Smooth muscle cell (in vitro differentiated cells): ENCODE results near the gene ATIC. TPM values are rescaled to one million over a fixed set of nuclear protein-coding genes. Genes with fewer than 3 reads are reported as not detected.

Experiments
- DNase-seq: peaks from one replicate; lab custom pipeline; 2025; ENCODE audit not compliant: unreplicated experiment; lab: John Stamatoyannopoulos, UW
- H2AFZ ChIP-seq: fragments of 200-600 bp; sonication (generic); 2 replicates; pipeline ENCODE4 v1.6.0; 2016; ENCODE audit warnings: antibody characterized with exemption, low read depth, mild to moderate bottlenecking
- H3F3A ChIP-seq: fragments of 200-600 bp; sonication (generic); 2 replicates; pipeline ENCODE4 v1.6.0; 2017; ENCODE audit warnings: antibody characterized with exemption, low read depth
- H3K27ac ChIP-seq: fragments of 200-600 bp; sonication (generic); 2 replicates; pipeline ENCODE4 v1.5.1; 2016; ENCODE audit warnings: low read depth, mild to moderate bottlenecking
- H3K27me3 ChIP-seq: fragments of 200-600 bp; sonication (generic); 2 replicates; pipeline ENCODE4 v1.6.1; 2016; ENCODE audit warnings: low read depth, mild to moderate bottlenecking
- H3K36me3 ChIP-seq: fragments of 200-600 bp; sonication (generic); 2 replicates; pipeline ENCODE4 v1.5.1; 2016; ENCODE audit warnings: low read depth
- H3K4me1 ChIP-seq: fragments of 200-600 bp; sonication (generic); 2 replicates; pipeline ENCODE4 v1.5.1; 2016; ENCODE audit warnings: low read depth
- H3K4me2 ChIP-seq: fragments of 200-600 bp; sonication (generic); 2 replicates; pipeline ENCODE4 v1.6.0; 2016; ENCODE audit warnings: mild to moderate bottlenecking
- H3K4me3 ChIP-seq: fragments of 200-600 bp; sonication (generic); 2 replicates; pipeline ENCODE4 v1.5.1; 2016; ENCODE audit warnings: mild to moderate bottlenecking
- H3K79me2 ChIP-seq: fragments of 200-600 bp; sonication (generic); 2 replicates; pipeline ENCODE4 v1.6.0; 2016; ENCODE audit warnings: low read depth, mild to moderate bottlenecking
- H3K9ac ChIP-seq: fragments of 200-600 bp; sonication (generic); 2 replicates; pipeline ENCODE4 v1.6.0; 2016; ENCODE audit warnings: low read depth
- H3K9me3 ChIP-seq: fragments of 200-600 bp; sonication (generic); replicated peaks from 2 replicates; pipeline ENCODE4 v1.5.1; 2016; ENCODE audit warnings: low read depth
- H4K20me1 ChIP-seq: fragments of 200-600 bp; sonication (generic); 2 replicates; pipeline ENCODE4 v1.6.0; 2016; ENCODE audit warnings: low read depth
- WGBS: methylation state at CpG from one replicate; pipeline ENCODE4 v1.1.7; 2016; ENCODE audit warnings: low lambda C conversion rate; 5-methylcytosine and 5-hydroxymethylcytosine counted together
- polyA plus RNA-seq: library from polyadenylated mRNA; unstranded; fragments of >200 nt; fragmentation: Nextera tagmentation; extraction: Ambion mirVana; gene quantifications from 2 replicates; pipeline ENCODE4 v1.2.1, GENCODE V29; 2016
- total RNA-seq: library from RNA; depleted of rRNA; stranded (reverse); fragments of >200 nt; gene quantifications from 2 replicates; pipeline ENCODE4 v1.2.3, GENCODE V29; 2014
- TF ChIP-seq, protein P1 (sequence below): fragments of 200-600 bp; sonication (generic); IDR thresholded peaks from 2 replicates; pipeline ENCODE4 v1.5.1; 2017; ENCODE audit warnings: borderline replicate concordance, mild to moderate bottlenecking, antibody characterized with exemption; ENCODE audit not compliant: insufficient read depth, poor library complexity, severe bottlenecking

Gene ATIC
- total RNA-seq (10.7 and 28.3 TPM in 2 replicates), polyA plus RNA-seq (67.7 and 87.3 TPM in 2 replicates)

DNA sequence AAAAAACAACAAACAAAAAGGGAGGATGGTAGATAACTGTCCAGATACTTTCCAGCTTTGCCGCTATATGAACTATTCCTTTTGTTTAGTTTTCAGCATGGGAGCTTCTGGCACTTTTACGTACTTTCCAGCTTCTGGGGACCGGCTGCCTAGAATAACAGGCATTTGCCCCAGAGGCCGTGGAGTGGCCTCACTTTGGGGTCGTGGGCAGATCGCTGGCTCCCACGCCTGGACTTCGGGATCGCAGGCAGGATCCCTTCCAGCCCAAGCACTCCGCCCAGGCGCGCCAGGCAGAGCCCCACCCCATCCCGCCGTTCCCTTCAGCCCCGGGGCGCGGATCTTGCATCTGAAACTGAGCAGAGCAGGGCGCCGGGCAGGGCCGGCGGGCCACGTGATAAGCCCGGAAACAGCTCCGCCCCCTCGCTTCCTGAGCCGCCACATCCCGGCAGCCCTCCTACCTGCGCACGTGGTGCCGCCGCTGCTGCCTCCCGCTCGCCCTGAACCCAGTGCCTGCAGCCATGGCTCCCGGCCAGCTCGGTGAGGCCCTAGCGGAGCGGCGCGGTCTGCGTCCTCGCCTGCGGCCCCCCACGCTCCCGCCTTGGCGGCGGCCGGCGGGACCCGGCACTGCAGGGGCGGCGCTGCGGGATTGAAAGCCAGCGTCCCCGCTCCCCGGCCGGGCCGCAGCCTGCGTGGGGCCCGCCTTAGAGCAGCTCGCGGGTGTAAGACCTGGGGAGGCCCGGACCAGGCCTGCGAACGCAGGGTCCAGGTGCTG lies at the start of gene ATIC:
Gene ATIC (plus strand): TSS at position 435 of the 772 bp plus-strand sequence. CDS start 84 bp downstream, at position 519.
- peaks cover 5% of the 10 kb centered on the region for H3K4me1 ChIP-seq
- TF ChIP-seq, protein P1, sequence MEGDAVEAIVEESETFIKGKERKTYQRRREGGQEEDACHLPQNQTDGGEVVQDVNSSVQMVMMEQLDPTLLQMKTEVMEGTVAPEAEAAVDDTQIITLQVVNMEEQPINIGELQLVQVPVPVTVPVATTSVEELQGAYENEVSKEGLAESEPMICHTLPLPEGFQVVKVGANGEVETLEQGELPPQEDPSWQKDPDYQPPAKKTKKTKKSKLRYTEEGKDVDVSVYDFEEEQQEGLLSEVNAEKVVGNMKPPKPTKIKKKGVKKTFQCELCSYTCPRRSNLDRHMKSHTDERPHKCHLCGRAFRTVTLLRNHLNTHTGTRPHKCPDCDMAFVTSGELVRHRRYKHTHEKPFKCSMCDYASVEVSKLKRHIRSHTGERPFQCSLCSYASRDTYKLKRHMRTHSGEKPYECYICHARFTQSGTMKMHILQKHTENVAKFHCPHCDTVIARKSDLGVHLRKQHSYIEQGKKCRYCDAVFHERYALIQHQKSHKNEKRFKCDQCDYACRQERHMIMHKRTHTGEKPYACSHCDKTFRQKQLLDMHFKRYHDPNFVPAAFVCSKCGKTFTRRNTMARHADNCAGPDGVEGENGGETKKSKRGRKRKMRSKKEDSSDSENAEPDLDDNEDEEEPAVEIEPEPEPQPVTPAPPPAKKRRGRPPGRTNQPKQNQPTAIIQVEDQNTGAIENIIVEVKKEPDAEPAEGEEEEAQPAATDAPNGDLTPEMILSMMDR, result no peak
- no peaks in the 10 kb centered on the region for H3K79me2 ChIP-seq
- H3F3A ChIP-seq, result no peaks in the 10 kb centered on the region
- H3K9ac ChIP-seq, result peak within 1 kb of the TSS; percentile 58
- H3K4me3 ChIP-seq, result peak within 1 kb of the TSS; percentile 64
- H3K36me3 ChIP-seq, result no peaks in the 10 kb centered on the region
- H4K20me1 ChIP-seq, result no peaks in the 10 kb centered on the region
- H3K4me2 ChIP-seq, result peak within 1 kb of the TSS; percentile 92
- H3K9me3 ChIP-seq, result no peaks in the 10 kb centered on the region
- peak within 1 kb of the TSS; percentile 10 for H3K27ac ChIP-seq
- WGBS, result 1% methylated on average over 50 of the region's 64 CpGs
- H2AFZ ChIP-seq, result peak within 1 kb of the TSS; percentile 85
- peak; percentile 75 for DNase-seq
- no peaks in the 10 kb centered on the region for H3K27me3 ChIP-seq

DNA sequence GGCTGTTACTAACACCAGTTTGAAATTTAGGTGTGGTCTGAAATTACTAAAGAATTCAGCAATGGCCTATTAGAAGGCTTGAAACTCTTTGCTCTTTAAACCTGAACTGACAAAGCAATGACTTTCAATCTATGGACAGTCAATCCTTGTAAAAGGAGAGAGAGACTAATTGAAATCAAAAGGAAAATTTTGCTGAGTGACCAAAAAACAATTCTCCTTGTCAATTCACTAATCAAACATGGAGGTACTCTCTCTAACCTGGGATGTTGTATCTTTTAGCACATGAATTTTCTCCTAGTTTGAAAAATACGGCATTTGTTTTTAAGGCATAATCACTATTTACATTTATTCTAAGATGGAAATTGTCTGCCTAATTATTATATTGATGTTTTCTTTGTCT lies 49.6 kb upstream of the ATIC start:
- no peak overlapping the region for H3K27ac ChIP-seq
- WGBS, result 95% methylated on average over 1 of the region's 1 CpG
- no peaks in the 10 kb centered on the region for H3K4me1 ChIP-seq
- H3K9me3 ChIP-seq, result no peaks in the 10 kb centered on the region
- H2AFZ ChIP-seq, result no peak overlapping the region
- no peaks in the 10 kb centered on the region for H3K27me3 ChIP-seq
- no peak for DNase-seq
- H3K4me2 ChIP-seq, result no peak overlapping the region
- no peaks in the 10 kb centered on the region for H3K79me2 ChIP-seq
- no peaks in the 10 kb centered on the region for H3K36me3 ChIP-seq
- no peaks in the 10 kb centered on the region for H3F3A ChIP-seq
- H4K20me1 ChIP-seq, result no peaks in the 10 kb centered on the region
- H3K4me3 ChIP-seq, result no peak overlapping the region
- no peak overlapping the region for H3K9ac ChIP-seq
- TF ChIP-seq, protein P1, result no peak

DNA sequence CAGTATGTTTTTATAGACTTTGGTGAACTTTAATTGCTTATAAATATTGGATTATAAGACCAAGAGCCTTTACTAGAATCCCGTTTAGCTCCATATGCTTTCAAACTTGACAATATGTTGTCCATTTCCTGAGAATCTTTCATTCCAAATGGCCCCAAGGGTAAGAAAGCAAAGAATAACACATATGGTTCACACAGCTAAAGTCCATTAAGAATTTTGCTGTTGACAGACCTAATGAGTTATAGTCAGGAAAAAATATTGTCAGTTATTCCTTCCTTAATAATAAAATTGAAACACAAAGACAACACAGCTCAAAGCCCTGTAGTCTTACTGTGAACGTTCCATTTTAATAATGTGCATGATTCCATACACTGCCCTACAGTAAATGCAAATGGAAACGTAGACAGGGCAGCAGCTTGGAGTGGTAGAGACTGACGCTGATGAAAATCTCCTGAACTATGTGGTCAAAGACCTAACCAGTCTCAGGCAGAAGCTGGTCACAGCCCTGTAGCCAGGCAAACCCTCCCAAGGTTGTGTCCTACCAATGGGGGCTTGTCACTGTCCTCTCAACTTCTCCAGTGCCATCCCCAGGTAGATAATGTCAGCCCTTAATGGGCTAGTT lies 49.0 kb upstream of the ATIC start:
- TF ChIP-seq, protein P1, result no peak
- Histone ChIP-seq H3K4me1 (no peaks in the 10 kb centered on the region), H4K20me1 (no peaks in the 10 kb centered on the region), H3K9me3 (no peaks in the 10 kb centered on the region), H3K4me2 (no peak overlapping the region), H3F3A (no peaks in the 10 kb centered on the region), H3K9ac (no peak overlapping the region), H3K79me2 (no peaks in the 10 kb centered on the region), H2AFZ (no peak overlapping the region), H3K27me3 (no peaks in the 10 kb centered on the region), H3K4me3 (no peak overlapping the region), H3K27ac (no peak overlapping the region), H3K36me3 (no peaks in the 10 kb centered on the region)
- WGBS, result 93% methylated on average over 4 of the region's 4 CpGs
- no peak for DNase-seq
